Progenitor cell of endocrine pancreas (in vitro differentiated cells): Measurements from ENCODE around the gene MAPK7. TPM values are rescaled to one million over a fixed set of nuclear protein-coding genes. Genes with fewer than 3 reads are reported as not detected.

Experiments used
- DNase-seq: peaks from one replicate; pipeline ENCODE4 v3.0.0; 2021; ENCODE audit warnings: low spot score; ENCODE audit not compliant: unreplicated experiment
- H3K27ac Mint-ChIP-seq: 2 replicates; pipeline ENCODE4 v1.8.0; 2021; ENCODE audit warnings: mild to moderate bottlenecking, moderate library complexity, mixed read lengths
- H3K27me3 Mint-ChIP-seq: 2 replicates; pipeline ENCODE4 v1.8.0; 2021; ENCODE audit warnings: mixed read lengths
- H3K36me3 Mint-ChIP-seq: 2 replicates; pipeline ENCODE4 v1.8.0; 2022; ENCODE audit warnings: mixed read lengths; ENCODE audit not compliant: insufficient read depth
- H3K4me1 Mint-ChIP-seq: 2 replicates; pipeline ENCODE4 v1.8.0; 2021; ENCODE audit warnings: low read depth, mixed read lengths
- H3K4me3 Mint-ChIP-seq: 2 replicates; pipeline ENCODE4 v1.8.0; 2021; ENCODE audit warnings: low read depth, mild to moderate bottlenecking, moderate library complexity, mixed read lengths
- H3K9me3 Mint-ChIP-seq: 2 replicates; pipeline ENCODE4 v1.8.0; 2021; ENCODE audit warnings: low read depth, mixed read lengths
- total RNA-seq: library from RNA; stranded (reverse); gene quantifications from 2 replicates; pipeline ENCODE4 v1.2.1, GENCODE V29; 2021
- TF ChIP-seq, protein P1 (sequence below): fragments of 200-600 bp; sonication (generic); IDR thresholded peaks from one replicate; pipeline ENCODE4 v1.5.0; 2021; ENCODE audit warnings: antibody characterized with exemption, mild to moderate bottlenecking; ENCODE audit not compliant: unreplicated experiment

The MAPK7 gene
- total RNA-seq, 1 donor from 2014 or later = 41.8 TPM

DNA sequence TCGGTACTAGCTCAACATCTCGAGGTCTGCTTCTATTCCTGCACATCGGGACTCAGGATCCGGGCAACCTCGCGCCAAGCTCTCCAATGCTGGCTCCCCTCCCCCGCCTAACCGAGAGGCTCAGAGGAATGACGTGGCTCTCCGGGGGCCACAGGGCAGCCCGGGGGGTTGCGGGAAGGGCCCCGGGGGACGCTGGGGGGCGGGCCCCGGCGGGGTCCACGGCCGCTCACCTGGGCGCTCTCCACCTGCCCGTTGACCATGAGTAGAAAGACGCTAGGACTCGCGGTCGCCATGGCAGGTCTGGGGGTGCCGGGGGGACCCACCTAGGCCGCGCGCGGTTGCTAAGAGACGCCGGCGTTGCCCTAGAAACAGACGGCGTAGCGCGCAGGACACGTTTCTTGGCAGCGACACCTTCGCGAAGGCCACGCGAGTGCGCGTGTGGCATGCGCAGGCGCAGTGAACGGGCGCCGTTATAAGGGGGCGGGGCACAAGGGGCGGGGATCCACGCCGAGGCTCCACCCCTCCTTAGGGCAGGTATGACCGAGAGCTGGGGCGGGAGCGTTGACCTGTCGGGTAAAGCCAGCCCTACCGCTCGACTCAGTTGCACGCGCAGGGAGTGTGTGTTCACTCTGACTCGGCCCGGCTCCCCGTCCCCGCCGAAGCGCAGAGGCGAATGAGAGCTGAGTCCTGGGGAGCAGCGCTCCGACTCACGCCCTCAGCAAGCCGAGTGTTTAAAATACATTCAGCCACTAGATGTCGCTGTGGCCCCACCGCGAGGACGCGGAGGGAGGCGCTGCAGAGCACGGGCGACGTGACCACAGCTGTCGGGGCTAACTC, 15.8 kb upstream of the MAPK7 start, which contains the start of gene B9D1:
TSS of gene B9D1 (minus strand) at position 447 of the 837 bp plus-strand sequence. CDS start at position 293, 154 bp downstream.
- TF ChIP-seq, protein P1, sequence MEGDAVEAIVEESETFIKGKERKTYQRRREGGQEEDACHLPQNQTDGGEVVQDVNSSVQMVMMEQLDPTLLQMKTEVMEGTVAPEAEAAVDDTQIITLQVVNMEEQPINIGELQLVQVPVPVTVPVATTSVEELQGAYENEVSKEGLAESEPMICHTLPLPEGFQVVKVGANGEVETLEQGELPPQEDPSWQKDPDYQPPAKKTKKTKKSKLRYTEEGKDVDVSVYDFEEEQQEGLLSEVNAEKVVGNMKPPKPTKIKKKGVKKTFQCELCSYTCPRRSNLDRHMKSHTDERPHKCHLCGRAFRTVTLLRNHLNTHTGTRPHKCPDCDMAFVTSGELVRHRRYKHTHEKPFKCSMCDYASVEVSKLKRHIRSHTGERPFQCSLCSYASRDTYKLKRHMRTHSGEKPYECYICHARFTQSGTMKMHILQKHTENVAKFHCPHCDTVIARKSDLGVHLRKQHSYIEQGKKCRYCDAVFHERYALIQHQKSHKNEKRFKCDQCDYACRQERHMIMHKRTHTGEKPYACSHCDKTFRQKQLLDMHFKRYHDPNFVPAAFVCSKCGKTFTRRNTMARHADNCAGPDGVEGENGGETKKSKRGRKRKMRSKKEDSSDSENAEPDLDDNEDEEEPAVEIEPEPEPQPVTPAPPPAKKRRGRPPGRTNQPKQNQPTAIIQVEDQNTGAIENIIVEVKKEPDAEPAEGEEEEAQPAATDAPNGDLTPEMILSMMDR = peak; percentile 99
- peak; percentile 94 for DNase-seq
- Mint-ChIP-seq H3K27me3 (peaks cover 3% of the 10 kb centered on the region), H3K36me3 (no peaks in the 10 kb centered on the region), H3K4me1 (peaks cover 10% of the 10 kb centered on the region), H3K9me3 (no peaks in the 10 kb centered on the region), H3K27ac (peak within 1 kb of the TSS; percentile 95), H3K4me3 (peak within 1 kb of the TSS; percentile 88)

DNA sequence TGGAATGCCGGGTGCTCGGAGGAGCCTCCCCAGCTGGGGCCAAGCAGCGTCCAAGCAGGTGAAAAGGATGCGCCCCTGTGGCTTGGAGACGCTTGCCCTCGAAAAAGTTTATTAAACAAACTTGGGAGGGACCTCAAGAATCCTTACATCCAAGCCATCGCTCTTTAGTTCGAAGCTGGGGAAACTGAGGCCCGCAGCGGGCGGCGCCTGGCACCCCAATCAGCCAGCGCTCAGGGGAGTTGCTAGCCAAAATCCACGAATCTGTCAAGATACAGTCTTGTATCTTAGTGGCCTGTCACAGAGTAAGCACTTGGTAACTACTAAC, 15.2 kb upstream of the MAPK7 start:
- TF ChIP-seq, protein P1 = no peak
- DNase-seq = no peak
- no peaks in the 10 kb centered on the region for H3K9me3 Mint-ChIP-seq
- peaks cover 10% of the 10 kb centered on the region for H3K4me1 Mint-ChIP-seq
- H3K27me3 Mint-ChIP-seq = peaks cover 3% of the 10 kb centered on the region
- no peaks in the 10 kb centered on the region for H3K36me3 Mint-ChIP-seq
- H3K27ac Mint-ChIP-seq = no peak overlapping the region
- H3K4me3 Mint-ChIP-seq = peak overlapping the region; percentile 88

DNA sequence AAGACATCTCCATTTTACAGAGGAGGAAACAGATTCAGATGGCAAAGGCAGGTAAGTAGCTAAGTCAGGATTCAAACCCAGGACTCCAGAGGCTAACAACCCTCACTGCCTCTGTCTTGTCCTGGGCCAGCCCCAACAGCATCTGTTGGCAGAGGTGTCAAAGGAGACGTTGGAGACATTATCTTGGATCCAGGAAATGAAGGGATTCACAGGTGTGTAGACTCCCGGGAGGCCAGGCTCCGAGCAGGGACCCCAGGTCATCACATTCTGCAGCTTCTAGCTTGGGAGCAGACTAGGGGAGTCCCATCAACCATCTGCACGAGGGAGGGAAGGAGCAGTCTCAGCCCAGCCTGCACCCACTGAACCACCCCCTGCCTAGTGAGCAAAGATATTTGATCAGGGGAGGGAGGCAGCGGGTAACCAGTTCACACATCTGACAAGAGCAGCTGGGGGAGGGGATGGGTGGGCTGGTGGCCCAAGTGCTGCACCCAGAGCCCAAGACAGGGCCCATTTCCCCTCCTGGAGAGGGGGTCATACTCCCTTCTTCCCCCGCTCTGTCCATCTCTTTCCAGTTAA, 14.8 kb upstream of the MAPK7 start:
- H3K27ac Mint-ChIP-seq = no peak overlapping the region
- H3K27me3 Mint-ChIP-seq = peaks cover 3% of the 10 kb centered on the region

DNA sequence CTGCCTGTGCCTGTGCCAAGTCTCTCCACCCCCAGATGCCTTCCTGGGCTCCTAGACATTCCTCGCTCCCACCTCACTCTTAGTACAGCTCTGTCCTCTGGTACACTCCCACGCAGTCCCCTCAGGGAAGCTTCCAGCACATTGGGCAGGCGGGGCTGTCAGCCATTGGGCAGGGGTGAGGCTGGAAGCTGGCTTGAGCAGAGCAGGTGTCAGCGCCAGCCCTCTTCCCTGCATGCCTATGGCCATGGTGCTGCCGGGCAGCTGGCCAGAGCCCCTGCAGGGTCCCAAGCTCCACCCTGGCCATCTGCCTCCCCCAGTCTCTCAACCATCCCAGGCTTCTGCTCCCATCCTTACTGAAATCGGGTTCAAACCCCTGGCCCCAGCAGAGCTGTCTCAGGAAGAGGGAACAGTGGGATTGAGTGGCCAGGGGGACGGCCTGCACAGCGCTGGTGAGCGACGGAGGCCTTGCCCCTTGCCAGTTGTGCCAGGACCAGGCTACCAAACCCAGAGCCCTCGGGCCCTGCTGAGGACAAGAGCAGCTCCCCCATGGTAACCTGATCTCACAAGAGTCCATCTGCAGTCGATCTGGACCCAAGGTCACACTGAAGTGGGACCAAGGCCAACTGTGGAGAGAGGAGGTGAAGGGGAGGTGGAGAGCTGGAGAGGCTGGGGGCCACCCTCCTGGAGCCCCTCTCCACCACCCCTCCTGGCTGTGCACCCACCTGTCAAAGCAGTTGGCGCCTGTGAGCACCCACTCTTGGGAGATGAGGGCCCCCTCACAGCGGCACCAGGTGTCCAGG, 13.4 kb upstream of the MAPK7 start:
- Mint-ChIP-seq H3K4me3 (no peak overlapping the region), H3K27me3 (peaks cover 3% of the 10 kb centered on the region), H3K9me3 (no peaks in the 10 kb centered on the region), H3K4me1 (peaks cover 10% of the 10 kb centered on the region), H3K27ac (no peak overlapping the region), H3K36me3 (no peaks in the 10 kb centered on the region)
- DNase-seq = no peak
- TF ChIP-seq, protein P1 = no peak

More for the DNA sequence above, 14.8 kb upstream of the MAPK7 start:
- Mint-ChIP-seq H3K4me3 (peak overlapping the region; percentile 88), H3K36me3 (no peaks in the 10 kb centered on the region), H3K4me1 (peaks cover 10% of the 10 kb centered on the region), H3K9me3 (no peaks in the 10 kb centered on the region)
- no peak for DNase-seq
- TF ChIP-seq, protein P1 = no peak

GRCh38 chr17:19365499-19365817, 12.8 kb upstream of the MAPK7 start:
- Mint-ChIP-seq H3K27ac (no peak overlapping the region), H3K4me3 (no peak overlapping the region), H3K9me3 (no peaks in the 10 kb centered on the region), H3K27me3 (peaks cover 3% of the 10 kb centered on the region), H3K36me3 (no peaks in the 10 kb centered on the region), H3K4me1 (peaks cover 10% of the 10 kb centered on the region)
- DNase-seq = no peak
- TF ChIP-seq, protein P1 = no peak
